Brain microvascular endothelial cell (primary cell): Measurements from ENCODE around the gene EDA.

Source experiments
- DNase-seq: peaks from one replicate; pipeline ENCODE4 v3.0.0-alpha.2; 2020
- H3K27ac ChIP-seq: fragments of 250-450 bp; sonication (Bioruptor Pico); 2 replicates; pipeline ENCODE4 v1.5.1; 2020; ENCODE audit warnings: mild to moderate bottlenecking, moderate library complexity
- H3K27me3 ChIP-seq: fragments of 250-450 bp; sonication (Bioruptor Pico); replicated peaks from 2 replicates; pipeline ENCODE4 v1.5.1; 2020; ENCODE audit warnings: mild to moderate bottlenecking
- H3K36me3 ChIP-seq: fragments of 250-450 bp; sonication (Bioruptor Pico); replicated peaks from 2 replicates; pipeline ENCODE4 v1.5.1; 2020; ENCODE audit warnings: mild to moderate bottlenecking
- H3K4me3 ChIP-seq: 2 replicates; pipeline ENCODE4 v1.5.1; 2011; ENCODE audit warnings: low read depth, mild to moderate bottlenecking, control low read depth, low read length, moderate library complexity
- in situ Hi-C: cut with HindIII; loops from 2 replicates; pipeline ENCODE4 v1.10.0; 2017; ENCODE audit warnings: low sequenced_read_pairs, low pct_ligation_motif_present
- TF ChIP-seq, protein P1 (sequence below): IDR thresholded peaks from 2 replicates; pipeline ENCODE4 v1.5.1; 2011; ENCODE audit warnings: low read depth, mild to moderate bottlenecking, moderate library complexity, low read length, control low read depth, inconsistent platforms; ENCODE audit errors: missing control alignments

The EDA gene

DNA sequence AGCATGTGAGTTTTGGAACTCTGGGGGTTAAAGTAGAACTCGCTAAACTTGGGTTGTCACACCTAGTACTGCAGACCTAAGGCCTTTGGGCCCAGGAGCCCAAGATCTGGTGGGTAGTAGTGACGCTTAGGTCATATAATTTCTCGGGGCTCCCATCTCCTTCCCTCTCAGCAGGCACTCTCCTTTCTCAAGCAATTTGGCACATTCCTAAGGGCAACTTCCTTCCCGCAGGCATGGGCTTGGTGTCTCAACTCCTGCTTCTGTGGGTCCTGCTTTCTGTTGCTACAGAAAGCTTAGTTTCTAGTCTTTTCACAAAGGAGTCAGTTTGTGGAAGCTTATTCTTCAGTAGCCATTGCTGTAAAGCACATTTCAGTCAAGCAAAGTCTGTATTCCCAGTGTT, 10.4 kb upstream of the EDA start:
- TF ChIP-seq, protein P1, sequence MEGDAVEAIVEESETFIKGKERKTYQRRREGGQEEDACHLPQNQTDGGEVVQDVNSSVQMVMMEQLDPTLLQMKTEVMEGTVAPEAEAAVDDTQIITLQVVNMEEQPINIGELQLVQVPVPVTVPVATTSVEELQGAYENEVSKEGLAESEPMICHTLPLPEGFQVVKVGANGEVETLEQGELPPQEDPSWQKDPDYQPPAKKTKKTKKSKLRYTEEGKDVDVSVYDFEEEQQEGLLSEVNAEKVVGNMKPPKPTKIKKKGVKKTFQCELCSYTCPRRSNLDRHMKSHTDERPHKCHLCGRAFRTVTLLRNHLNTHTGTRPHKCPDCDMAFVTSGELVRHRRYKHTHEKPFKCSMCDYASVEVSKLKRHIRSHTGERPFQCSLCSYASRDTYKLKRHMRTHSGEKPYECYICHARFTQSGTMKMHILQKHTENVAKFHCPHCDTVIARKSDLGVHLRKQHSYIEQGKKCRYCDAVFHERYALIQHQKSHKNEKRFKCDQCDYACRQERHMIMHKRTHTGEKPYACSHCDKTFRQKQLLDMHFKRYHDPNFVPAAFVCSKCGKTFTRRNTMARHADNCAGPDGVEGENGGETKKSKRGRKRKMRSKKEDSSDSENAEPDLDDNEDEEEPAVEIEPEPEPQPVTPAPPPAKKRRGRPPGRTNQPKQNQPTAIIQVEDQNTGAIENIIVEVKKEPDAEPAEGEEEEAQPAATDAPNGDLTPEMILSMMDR = no peak
- H3K36me3 ChIP-seq = no peaks in the 10 kb centered on the region
- H3K27me3 ChIP-seq = no peaks in the 10 kb centered on the region
- in situ Hi-C loops = no loop called here
- DNase-seq = no peak
- H3K4me3 ChIP-seq = no peak overlapping the region
- no peak overlapping the region for H3K27ac ChIP-seq

DNA sequence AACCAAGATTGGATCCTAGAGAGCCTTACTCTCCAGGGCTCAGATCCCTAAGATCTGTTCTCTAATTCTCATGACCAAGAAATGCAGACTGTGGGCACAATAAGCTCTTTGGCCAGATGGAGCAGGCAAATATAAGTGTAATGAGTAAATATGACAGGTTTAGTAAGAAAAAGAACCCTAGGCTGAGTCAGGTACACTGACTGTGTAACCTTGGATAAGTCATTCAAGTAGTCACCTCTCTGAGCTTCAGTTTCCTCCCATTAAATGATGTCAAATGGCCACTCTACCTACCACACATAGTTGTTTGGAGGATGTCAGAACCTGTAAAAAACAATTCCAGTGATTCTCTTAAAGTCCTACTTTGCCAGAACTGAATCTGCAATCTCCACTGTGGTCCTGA, 8.3 kb upstream of the EDA start:
- no peaks in the 10 kb centered on the region for H3K27me3 ChIP-seq
- in situ Hi-C loops = no loop called here
- no peaks in the 10 kb centered on the region for H3K36me3 ChIP-seq
- no peak overlapping the region for H3K4me3 ChIP-seq
- H3K27ac ChIP-seq = no peak overlapping the region
- DNase-seq = no peak
- TF ChIP-seq, protein P1 = no peak

DNA sequence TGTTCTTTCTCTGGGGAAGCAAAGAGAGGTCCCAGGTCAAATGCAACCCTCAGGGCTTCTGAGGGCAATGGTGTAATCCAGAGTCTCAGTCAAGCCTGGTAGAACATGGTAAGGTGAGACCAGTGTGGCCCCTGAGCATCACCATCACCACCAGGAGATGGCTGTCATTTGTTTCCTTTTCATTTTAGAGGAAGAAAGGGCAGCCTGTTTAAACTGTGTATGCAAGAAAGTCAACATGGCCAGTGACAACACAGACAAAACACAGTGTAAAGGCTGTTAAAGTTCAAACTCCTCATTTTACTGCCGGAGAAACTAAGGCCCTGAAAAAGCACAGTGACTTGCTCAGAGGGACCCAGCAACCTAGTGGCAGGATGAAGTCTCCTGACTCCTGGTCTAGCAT, 2.0 kb upstream of the EDA start:
- DNase-seq = no peak
- in situ Hi-C loops = no loop called here

DNA sequence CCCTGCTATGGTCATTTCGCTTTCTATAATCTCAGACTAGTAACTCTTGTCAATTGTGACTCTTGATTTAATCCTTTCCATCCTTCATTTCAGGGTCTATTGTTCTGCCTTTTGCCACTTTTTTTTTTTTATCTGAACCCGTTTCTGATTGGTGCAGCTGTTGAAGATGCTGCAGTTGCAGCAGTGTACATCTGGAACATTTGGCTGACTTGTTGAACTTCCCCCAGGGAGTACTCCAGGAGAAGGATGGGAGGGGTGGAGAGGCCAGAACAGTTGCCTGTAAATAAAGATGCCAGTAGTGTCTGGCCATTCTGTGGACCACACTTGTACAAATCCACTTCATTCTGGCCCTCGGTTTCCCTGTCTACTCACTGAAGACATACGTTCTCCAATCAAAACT, 1.0 kb upstream of the EDA start:
- Histone ChIP-seq H3K4me3 (no peak overlapping the region), H3K36me3 (no peaks in the 10 kb centered on the region), H3K27ac (no peak overlapping the region), H3K27me3 (peaks cover 2% of the 10 kb centered on the region)
- TF ChIP-seq, protein P1 = no peak
- in situ Hi-C loops = no loop called here
- no peak for DNase-seq

More for the DNA sequence above, 2.0 kb upstream of the EDA start:
- H3K36me3 ChIP-seq = no peaks in the 10 kb centered on the region
- TF ChIP-seq, protein P1 = no peak
- no peak overlapping the region for H3K4me3 ChIP-seq
- no peak overlapping the region for H3K27ac ChIP-seq
- H3K27me3 ChIP-seq = peaks cover 2% of the 10 kb centered on the region

DNA sequence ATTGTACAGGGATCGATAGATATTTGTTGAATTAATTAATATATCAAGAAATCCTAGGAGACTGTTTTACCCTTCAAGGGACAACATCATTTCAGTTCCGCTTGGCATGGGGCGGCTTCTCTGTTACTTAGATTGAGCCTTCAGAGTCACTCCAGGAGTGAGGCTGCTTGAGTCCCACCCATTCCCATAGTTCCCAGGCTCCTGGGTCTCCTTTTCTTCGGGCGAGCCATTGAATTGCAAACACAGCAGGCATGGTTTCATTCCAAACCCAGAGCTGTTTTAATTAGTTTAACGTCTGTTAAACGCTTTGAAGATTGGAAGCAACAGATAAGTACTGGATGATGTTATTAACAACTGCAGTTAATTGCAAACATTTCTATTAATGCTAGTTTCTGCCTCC, 571 bp upstream of the EDA start:
- in situ Hi-C loops = no loop called here
- no peak for DNase-seq
- TF ChIP-seq, protein P1 = no peak
- peak overlapping the region; percentile 9 for H3K4me3 ChIP-seq
- no peaks in the 10 kb centered on the region for H3K36me3 ChIP-seq
- H3K27ac ChIP-seq = no peak overlapping the region
- H3K27me3 ChIP-seq = peaks cover 2% of the 10 kb centered on the region

DNA sequence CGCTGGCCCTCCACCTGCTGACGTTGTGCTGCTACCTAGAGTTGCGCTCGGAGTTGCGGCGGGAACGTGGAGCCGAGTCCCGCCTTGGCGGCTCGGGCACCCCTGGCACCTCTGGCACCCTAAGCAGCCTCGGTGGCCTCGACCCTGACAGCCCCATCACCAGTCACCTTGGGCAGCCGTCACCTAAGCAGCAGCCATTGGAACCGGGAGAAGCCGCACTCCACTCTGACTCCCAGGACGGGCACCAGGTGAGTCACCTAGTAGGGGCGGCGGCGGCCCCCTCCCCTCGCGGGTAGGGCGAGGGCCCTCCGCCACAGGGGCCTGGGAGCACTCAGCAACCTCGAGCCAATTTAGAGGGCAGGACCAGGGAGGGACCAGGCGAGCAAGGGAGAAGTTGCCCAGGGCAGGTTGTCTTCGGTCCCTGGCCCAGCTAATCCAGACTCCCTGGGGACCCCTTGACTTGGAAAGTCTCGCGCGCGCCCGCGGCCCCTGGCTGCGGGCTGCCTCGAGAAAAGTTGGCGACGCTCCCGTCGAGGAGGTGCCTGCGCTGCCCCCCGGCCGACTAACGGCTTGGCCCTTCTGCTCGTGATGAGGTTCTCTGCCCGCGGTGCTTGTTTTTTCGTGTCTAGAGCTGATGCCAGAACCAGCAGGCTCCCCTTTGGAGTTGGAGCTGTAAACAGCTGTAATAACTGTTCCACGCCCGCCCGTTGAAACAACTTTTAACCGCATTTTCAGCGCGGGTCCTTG, 717 bp downstream of the EDA start:
- DNase-seq = no peak
- TF ChIP-seq, protein P1 = no peak
- peaks cover 2% of the 10 kb centered on the region for H3K27me3 ChIP-seq
- H3K27ac ChIP-seq = no peak overlapping the region
- no peaks in the 10 kb centered on the region for H3K36me3 ChIP-seq
- peak overlapping the region; percentile 42 for H3K4me3 ChIP-seq
- in situ Hi-C loops = no loop called here
